ENCODE results near the gene SGO2. TPM values are rescaled to one million over a fixed set of nuclear protein-coding genes. Genes with fewer than 3 reads are reported as not detected.

SGO2 gene
- total and polyA plus RNA-seq, 2 of the 13 experiments (the other 11 are each of a cell fraction or from before 2014, with no cell fraction given), result 5.1 to 16.2 TPM

- DNase-seq (ENCODE audit: low spot score) (no peak), ATAC-seq (no peak), FAIRE-seq (no peak)
- H3K4me1 ChIP-seq (ENCODE audit: insufficient read depth, low read length), result peaks cover 29% of the 10 kb centered on the region
- H3K9me3 ChIP-seq (ENCODE audit: low read length), result no peaks in the 10 kb centered on the region
- no peak overlapping the region for H2AFZ ChIP-seq (ENCODE audit: low read length)
- H3K4me2 ChIP-seq (ENCODE audit: low read depth, low read length), result no peak overlapping the region
- no peak overlapping the region for H3K9ac ChIP-seq (ENCODE audit: insufficient read depth, low read depth, low read length)
- H3K4me3 ChIP-seq (replicated peaks in 1 of 3; ENCODE audit: insufficient read depth in 1 of 3, low read depth in 2 of 3, low read length in 3 of 3), result no peak overlapping the region
- H3K79me2 ChIP-seq (ENCODE audit: insufficient read depth, low read length), result no peaks in the 10 kb centered on the region
- no peaks in the 10 kb centered on the region for H4K20me1 ChIP-seq (ENCODE audit: insufficient read depth, low read length)
- in situ Hi-C loops (cut with HindIII; ENCODE audit: extremely low pct_ligation_motif_present, low pct_unique_long_range_greater_than_20kb) (no loop called here), intact Hi-C loops (cut with micrococcal nuclease; ENCODE audit: unreplicated experiment) (no loop called here)
- TF ChIP-seq ZNF121 (CRISPR knock-in tag; IDR thresholded peaks at IDR 0.05), result no peak
- TF ChIP-seq ZIK1 (CRISPR knock-in tag; IDR thresholded peaks at IDR 0.05; ENCODE audit: borderline replicate concordance, low read depth), result no peak
- TF ChIP-seq TCF12 (IDR thresholded peaks at IDR 0.05), result no peak
- no peak for TF ChIP-seq TCF12 (CRISPR knock-in tag; IDR thresholded peaks at IDR 0.05)
- TF ChIP-seq, protein P1, sequence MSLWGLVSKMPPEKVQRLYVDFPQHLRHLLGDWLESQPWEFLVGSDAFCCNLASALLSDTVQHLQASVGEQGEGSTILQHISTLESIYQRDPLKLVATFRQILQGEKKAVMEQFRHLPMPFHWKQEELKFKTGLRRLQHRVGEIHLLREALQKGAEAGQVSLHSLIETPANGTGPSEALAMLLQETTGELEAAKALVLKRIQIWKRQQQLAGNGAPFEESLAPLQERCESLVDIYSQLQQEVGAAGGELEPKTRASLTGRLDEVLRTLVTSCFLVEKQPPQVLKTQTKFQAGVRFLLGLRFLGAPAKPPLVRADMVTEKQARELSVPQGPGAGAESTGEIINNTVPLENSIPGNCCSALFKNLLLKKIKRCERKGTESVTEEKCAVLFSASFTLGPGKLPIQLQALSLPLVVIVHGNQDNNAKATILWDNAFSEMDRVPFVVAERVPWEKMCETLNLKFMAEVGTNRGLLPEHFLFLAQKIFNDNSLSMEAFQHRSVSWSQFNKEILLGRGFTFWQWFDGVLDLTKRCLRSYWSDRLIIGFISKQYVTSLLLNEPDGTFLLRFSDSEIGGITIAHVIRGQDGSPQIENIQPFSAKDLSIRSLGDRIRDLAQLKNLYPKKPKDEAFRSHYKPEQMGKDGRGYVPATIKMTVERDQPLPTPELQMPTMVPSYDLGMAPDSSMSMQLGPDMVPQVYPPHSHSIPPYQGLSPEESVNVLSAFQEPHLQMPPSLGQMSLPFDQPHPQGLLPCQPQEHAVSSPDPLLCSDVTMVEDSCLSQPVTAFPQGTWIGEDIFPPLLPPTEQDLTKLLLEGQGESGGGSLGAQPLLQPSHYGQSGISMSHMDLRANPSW (CRISPR knock-in tag; IDR thresholded peaks at IDR 0.05; ENCODE audit: borderline replicate concordance), result no peak
- no peak for TF ChIP-seq PRDM15 (CRISPR knock-in tag; IDR thresholded peaks at IDR 0.05)
- no peak for TF ChIP-seq NFE2L2 (IDR thresholded peaks at IDR 0.05; ENCODE audit: low read length)
- CTCF ChIA-PET (ENCODE audit: low intra/inter-chr PET ratio, low total read pairs), result no interaction called here
- no TSS peak for BruUV-seq (replicated peaks)
- H3K27ac ChIP-seq (ENCODE audit: extremely low read length, insufficient read depth, low read length), result no peak overlapping the region
- H3K36me3 ChIP-seq (replicated peaks in 1 of 2; ENCODE audit: control insufficient read depth in 1 of 2, insufficient read depth in 2 of 2, low read length in 2 of 2), result no peaks in the 10 kb centered on the region
- WGBS (ENCODE audit: low lambda C conversion rate), result 92% methylated on average over 3 of the region's 3 CpGs
- POLR2A ChIA-PET, result interaction anchor here (1.9 kb wide), 1 partner anchor 13 kb away, joined by 5 read pairs; the partner anchor contains the start of gene AOX1
- no peaks in the 10 kb centered on the region for H3K27me3 ChIP-seq (ENCODE audit: control insufficient read depth in 1 of 2, insufficient read depth in 2 of 2, low read length in 2 of 2)
These were observed 73.2 kb downstream of the SGO2 start for GRCh38 chr2:200599206-200599605.

Measured in HepG2 (cell line).